Keratinocyte (primary cell): ENCODE data around the gene CNPY1. TPM values are rescaled to one million over a fixed set of nuclear protein-coding genes. Genes with fewer than 3 reads are reported as not detected.

Experiments
- DNase-seq: peaks from one replicate; pipeline ENCODE4 v3.0.0-alpha.2; 2011; ENCODE audit warnings: low read depth, missing footprints, low spot score
- FAIRE-seq: peaks from 2 replicates; lab custom pipeline; 2011; peaks lifted over from hg19 to GRCh38; lab: Jason Lieb, UNC
- H2AFZ ChIP-seq: 2 replicates; pipeline ENCODE4 v1.6.0; 2012; ENCODE audit warnings: low read length, control low read depth, inconsistent platforms; ENCODE audit not compliant: control insufficient read depth
- H3K27ac ChIP-seq: 2 replicates; pipeline ENCODE4 v1.5.1; 2011; ENCODE audit warnings: low read length; ENCODE audit not compliant: control insufficient read depth, insufficient read depth
- H3K27me3 ChIP-seq: 3 replicates; pipeline ENCODE4 v1.6.0; 2011; ENCODE audit warnings: low read length; ENCODE audit not compliant: control insufficient read depth, insufficient read depth; ENCODE audit errors: extremely low read depth
- H3K36me3 ChIP-seq, 2 experiments: 2 replicates in 1 of 2; 3 replicates in 1 of 2; pipeline ENCODE4 v1.5.1; 2011; ENCODE audit warnings: low read length in 2 of 2, mild to moderate bottlenecking in 1 of 2; ENCODE audit not compliant: control insufficient read depth in 2 of 2, insufficient read depth in 2 of 2; ENCODE audit errors: extremely low read depth in 1 of 2
- H3K4me1 ChIP-seq: 3 replicates; pipeline ENCODE4 v1.5.1; 2011; ENCODE audit warnings: low read length; ENCODE audit not compliant: control insufficient read depth, insufficient read depth; ENCODE audit errors: extremely low read depth
- H3K4me2 ChIP-seq: 3 replicates; pipeline ENCODE4 v1.6.0; 2011; ENCODE audit warnings: low read depth, low read length; ENCODE audit not compliant: control insufficient read depth, insufficient read depth; ENCODE audit errors: extremely low read depth
- H3K4me3 ChIP-seq, 3 experiments: fragments of 200-600 bp in 1 of 3; sonication (generic) in 1 of 3; 2 replicates in 2 of 3; 3 replicates in 1 of 3; pipeline ENCODE4 v1.5.1; 2011 to 2016; ENCODE audit warnings: low read length in 3 of 3, mild to moderate bottlenecking in 3 of 3, control low read depth in 2 of 3, inconsistent platforms in 1 of 3, low read depth in 1 of 3, mixed read lengths in 1 of 3, mixed run types in 1 of 3, moderate library complexity in 1 of 3; ENCODE audit not compliant: control insufficient read depth in 2 of 3, insufficient read depth in 2 of 3; ENCODE audit errors: extremely low read depth in 1 of 3
- H3K79me2 ChIP-seq: 2 replicates; pipeline ENCODE4 v1.6.0; 2012; ENCODE audit warnings: low read length; ENCODE audit not compliant: control insufficient read depth, insufficient read depth
- H3K9ac ChIP-seq: 3 replicates; pipeline ENCODE4 v1.6.0; 2011; ENCODE audit warnings: low read length; ENCODE audit not compliant: control insufficient read depth, insufficient read depth; ENCODE audit errors: extremely low read depth
- H3K9me1 ChIP-seq: 3 replicates; pipeline ENCODE4 v1.6.0; 2011; ENCODE audit warnings: low read length; ENCODE audit not compliant: control insufficient read depth, insufficient read depth; ENCODE audit errors: extremely low read depth
- H3K9me3 ChIP-seq: 2 replicates; pipeline ENCODE4 v1.5.1; 2012; ENCODE audit warnings: low read depth, low read length; ENCODE audit not compliant: control insufficient read depth
- H4K20me1 ChIP-seq: 3 replicates; pipeline ENCODE4 v1.6.0; 2011; ENCODE audit warnings: low read length; ENCODE audit not compliant: control insufficient read depth, insufficient read depth; ENCODE audit errors: extremely low read depth
- CTCF ChIP-seq, 3 experiments: IDR thresholded peaks in 1 of 3; conservative IDR thresholded peaks in 1 of 3; optimal IDR thresholded peaks in 1 of 3; 2 replicates in 2 of 3; 3 replicates in 1 of 3; pipeline versions ENCODE3 to v1.5.1; 2011; ENCODE audit warnings: low read length in 3 of 3, mild to moderate bottlenecking in 3 of 3, moderate library complexity in 2 of 3, control low read depth in 1 of 3, inconsistent platforms in 1 of 3; ENCODE audit not compliant: insufficient read depth in 2 of 3; ENCODE audit errors: extremely low read depth in 1 of 3
- EZH2 ChIP-seq: IDR thresholded peaks from one replicate; pipeline ENCODE4 v1.6.1; 2012; ENCODE audit warnings: inconsistent platforms, mild to moderate bottlenecking, low read length, moderate library complexity
- dilution Hi-C: fragments of 300-500 bp; cut with MboI; formaldehyde crosslinking; loops from one replicate; pipeline ENCODE4 v1.7.0; 2020; ENCODE audit warnings: low sequenced_read_pairs; ENCODE audit not compliant: extremely low pct_ligation_motif_present
- polyA plus RNA-seq, 5 experiments: library from polyadenylated mRNA; depleted of rRNA in 3 of 5; stranded (reverse) in 3 of 5; stranded (forward) in 1 of 5; unstranded in 1 of 5; fragments of >200 nt; gene quantifications; 1 replicate in 1 of 5; 2 replicates in 3 of 5; 3 replicates in 1 of 5; pipeline versions ENCODE4 v1.2.1 to v1.2.3, GENCODE V29; 2011 to 2012; ENCODE audit warnings: missing spikeins in 2 of 5, low read depth in 1 of 5, low replicate concordance in 1 of 5

CNPY1 gene
- polyA plus RNA-seq, 1 donor (not counting 4 experiments of a cell fraction or from before 2014, with no cell fraction given), result not detected

GRCh38 chr7:155465761-155466141 is 80.6 kb downstream of the CNPY1 start:
- no peak overlapping the region for H3K9ac ChIP-seq
- dilution Hi-C loops, result no loop called here
- TF ChIP-seq CTCF (optimal IDR thresholded peaks at IDR 0.05 in 1 of 3, IDR thresholded peaks at IDR 0.05 in 1 of 3, conservative IDR thresholded peaks at IDR 0.05 in 1 of 3; ENCODE audit: extremely low read depth in 1 of 3, insufficient read depth in 2 of 3, low read length in 3 of 3) (no peak), EZH2 (no peak)
- no peaks in the 10 kb centered on the region for H3K4me1 ChIP-seq
- no peaks in the 10 kb centered on the region for H4K20me1 ChIP-seq
- H3K79me2 ChIP-seq, result no peaks in the 10 kb centered on the region
- no peak overlapping the region for H3K27ac ChIP-seq
- H3K9me1 ChIP-seq, result no peaks in the 10 kb centered on the region
- peaks cover 99% of the 10 kb centered on the region for H3K27me3 ChIP-seq
- FAIRE-seq (no peak), DNase-seq (no peak)
- H3K4me2 ChIP-seq, result no peak overlapping the region
- no peak overlapping the region for H3K4me3 ChIP-seq
- no peaks in the 10 kb centered on the region for H3K36me3 ChIP-seq
- no peaks in the 10 kb centered on the region for H3K9me3 ChIP-seq
- no peak overlapping the region for H2AFZ ChIP-seq

- Histone ChIP-seq H3K9ac (no peak overlapping the region), H2AFZ (no peak overlapping the region), H3K36me3 (no peaks in the 10 kb centered on the region), H3K79me2 (no peaks in the 10 kb centered on the region), H4K20me1 (no peaks in the 10 kb centered on the region), H3K27me3 (peaks cover 100% of the 10 kb centered on the region), H3K9me1 (no peaks in the 10 kb centered on the region), H3K4me2 (no peak overlapping the region), H3K4me3 (no peak overlapping the region), H3K4me1 (no peaks in the 10 kb centered on the region), H3K27ac (no peak overlapping the region), H3K9me3 (no peaks in the 10 kb centered on the region)
- dilution Hi-C loops, result no loop called here
- no peak for FAIRE-seq
- TF ChIP-seq EZH2 (peak; percentile 46), CTCF (optimal IDR thresholded peaks at IDR 0.05 in 1 of 3, IDR thresholded peaks at IDR 0.05 in 1 of 3, conservative IDR thresholded peaks at IDR 0.05 in 1 of 3; ENCODE audit: extremely low read depth in 1 of 3, insufficient read depth in 2 of 3, low read length in 3 of 3) (no peak)
- DNase-seq, result no peak
Measured at GRCh38 chr7:155464948-155465739, 81.2 kb downstream of the CNPY1 start.
